IMR-90 (cell line): ENCODE measurements around the gene FBRSL1. TPM values are rescaled to one million over a fixed set of nuclear protein-coding genes. Genes with fewer than 3 reads are reported as not detected.
A peak's percentile ranks its signal among the peaks of the same experiment; 100 is the strongest.

Source experiments
- ATAC-seq: fragments of 200-7000 bp; cut with Tn5 transposase; 2 replicates; pipeline ENCODE4 v1.9.1; 2020; ENCODE audit warnings: low read depth, mild to moderate bottlenecking, moderate library complexity
- BruUV-seq: library from RNA; stranded (reverse); fragments of 400-500 nt; replicated peaks from 2 replicates; lab custom pipeline; 2021; lab: Mats Ljungman, UMichigan
- CTCF ChIA-PET: fragments of 300-600 bp; formaldehyde crosslinking; extraction: SDS; loops from one replicate; lab custom pipeline; 2021; ENCODE audit warnings: antibody characterized with exemption; lab: Yijun Ruan, JAX
- POLR2A ChIA-PET: fragments of 300-600 bp; sonication (Branson Sonifier 250); formaldehyde crosslinking; loops from one replicate; lab custom pipeline; 2022; ENCODE audit warnings: antibody characterized with exemption; ENCODE audit not compliant: unreplicated experiment; lab: Charles Lee
- DNase-seq: peaks from one replicate; pipeline ENCODE4 v3.0.0; 2013
- H2AFZ ChIP-seq: replicated peaks from 2 replicates; pipeline ENCODE3; 2013; ENCODE audit warnings: low read length, mild to moderate bottlenecking; ENCODE audit not compliant: poor library complexity
- H2AK5ac ChIP-seq: 2 replicates; pipeline ENCODE4 v1.6.1; 2013; ENCODE audit warnings: low read depth, low read length, inconsistent platforms
- H2AK9ac ChIP-seq: replicated peaks from 2 replicates; pipeline ENCODE3; 2013; ENCODE audit warnings: mild to moderate bottlenecking, low read depth, low read length, moderate library complexity; ENCODE audit not compliant: poor library complexity
- H2BK120ac ChIP-seq: 2 replicates; pipeline ENCODE4 v1.6.1; 2013; ENCODE audit warnings: low read depth, low read length, inconsistent platforms
- H2BK15ac ChIP-seq: 3 replicates; pipeline ENCODE4 v1.6.1; 2013; ENCODE audit warnings: low read depth, low read length, inconsistent platforms
- H2BK20ac ChIP-seq: 2 replicates; pipeline ENCODE4 v1.6.1; 2013; ENCODE audit warnings: low read depth, mild to moderate bottlenecking, inconsistent platforms, low read length, moderate library complexity
- H2BK5ac ChIP-seq: 2 replicates; pipeline ENCODE4 v1.6.1; 2013; ENCODE audit warnings: mild to moderate bottlenecking, low read depth, low read length, inconsistent platforms; ENCODE audit not compliant: poor library complexity, severe bottlenecking
- H3K14ac ChIP-seq: replicated peaks from 2 replicates; pipeline ENCODE4 v1.6.1; 2013; ENCODE audit warnings: low read depth, low read length, inconsistent platforms
- H3K18ac ChIP-seq: 2 replicates; pipeline ENCODE4 v1.6.1; 2013; ENCODE audit warnings: low read depth, low read length, control low read depth
- H3K23ac ChIP-seq: 2 replicates; pipeline ENCODE4 v1.6.1; 2013; ENCODE audit warnings: low read depth, low read length, inconsistent platforms
- H3K27ac ChIP-seq: 2 replicates; pipeline ENCODE4 v1.5.1; 2013; ENCODE audit warnings: mild to moderate bottlenecking, control low read depth, low read length; ENCODE audit not compliant: insufficient read depth
- H3K27me3 ChIP-seq: 2 replicates; pipeline ENCODE4 v1.6.1; 2013; ENCODE audit warnings: low read length; ENCODE audit not compliant: control insufficient read depth, insufficient read depth
- H3K36me3 ChIP-seq: 2 replicates; pipeline ENCODE4 v1.6.1; 2013; ENCODE audit warnings: low read length, mixed read lengths; ENCODE audit not compliant: control insufficient read depth, insufficient read depth
- H3K4ac ChIP-seq: 2 replicates; pipeline ENCODE4 v1.6.1; 2013; ENCODE audit warnings: low read depth, low read length, inconsistent platforms
- H3K4me1 ChIP-seq: 2 replicates; pipeline ENCODE4 v1.6.1; 2013; ENCODE audit warnings: low read length, mixed read lengths; ENCODE audit not compliant: control insufficient read depth, insufficient read depth
- H3K4me2 ChIP-seq: 2 replicates; pipeline ENCODE4 v1.6.1; 2013; ENCODE audit warnings: low read depth, mild to moderate bottlenecking, control low read depth, low read length, moderate library complexity
- H3K4me3 ChIP-seq: 2 replicates; pipeline ENCODE4 v1.5.1; 2013; ENCODE audit warnings: low read depth, mild to moderate bottlenecking, control low read depth, low read length, moderate library complexity; ENCODE audit not compliant: insufficient read depth
- H3K56ac ChIP-seq: 2 replicates; pipeline ENCODE4 v1.6.1; 2013; ENCODE audit warnings: low read length, inconsistent platforms; ENCODE audit not compliant: insufficient read depth; ENCODE audit errors: extremely low read depth
- H3K79me1 ChIP-seq, 2 experiments: 2 replicates each; pipeline ENCODE4 v1.6.1; 2013; ENCODE audit warnings: low read length in 2 of 2, inconsistent platforms in 1 of 2, low read depth in 1 of 2
- H3K9ac ChIP-seq: 2 replicates; pipeline ENCODE4 v1.6.1; 2013; ENCODE audit warnings: low read depth, low read length, control low read depth
- H3K9me1 ChIP-seq: 2 replicates; pipeline ENCODE4 v1.6.1; 2013; ENCODE audit warnings: low read length, inconsistent platforms; ENCODE audit not compliant: insufficient read depth
- H3K9me3 ChIP-seq: 2 replicates; pipeline ENCODE4 v1.6.1; 2013; ENCODE audit warnings: low read length; ENCODE audit not compliant: control insufficient read depth, insufficient read depth
- H4K20me1 ChIP-seq: 2 replicates; pipeline ENCODE4 v1.6.1; 2013; ENCODE audit warnings: low read length, inconsistent platforms; ENCODE audit not compliant: insufficient read depth
- H4K5ac ChIP-seq: 2 replicates; pipeline ENCODE4 v1.6.1; 2013; ENCODE audit warnings: mild to moderate bottlenecking, low read depth, low read length, control low read depth
- H4K8ac ChIP-seq, 2 experiments: 2 replicates each; pipeline ENCODE4 v1.6.1; 2013; ENCODE audit warnings: low read depth in 2 of 2, low read length in 2 of 2, control low read depth in 1 of 2, inconsistent platforms in 1 of 2
- H4K91ac ChIP-seq: 2 replicates; pipeline ENCODE4 v1.6.1; 2013; ENCODE audit warnings: low read depth, low read length, inconsistent platforms; ENCODE audit not compliant: insufficient read depth
- CEBPB ChIP-seq: IDR thresholded peaks from 2 replicates; pipeline ENCODE4 v1.6.1; 2012; ENCODE audit warnings: low read depth, low read length, improper control_type of control experiment
- FOS ChIP-seq: fragments of 150-350 bp; IDR thresholded peaks from 2 replicates; pipeline ENCODE4 v1.6.1; 2016; ENCODE audit warnings: low read depth, low read length
- MAZ ChIP-seq: IDR thresholded peaks from 2 replicates; pipeline ENCODE4 v1.6.1; 2012; ENCODE audit warnings: low read depth, mild to moderate bottlenecking, low read length, improper control_type of control experiment, moderate library complexity, borderline replicate concordance
- NFE2L2 ChIP-seq: fragments of 150-350 bp; IDR thresholded peaks from 2 replicates; pipeline ENCODE4 v1.6.1; 2016; ENCODE audit warnings: low read depth, mild to moderate bottlenecking, low read length
- POLR2A ChIP-seq: IDR thresholded peaks from 2 replicates; pipeline ENCODE4 v1.6.1; 2012; ENCODE audit warnings: mild to moderate bottlenecking, low read depth, low read length
- WGBS, 2 experiments: methylation state at CpG; one replicate each; pipeline versions ENCODE4 v1.1.5 to v1.1.7; 2013; ENCODE audit warnings: missing lambda C conversion rate in 2 of 2; ENCODE audit not compliant: insufficient read length in 1 of 2; ENCODE audit errors: extremely low coverage in 2 of 2; 5-methylcytosine and 5-hydroxymethylcytosine counted together
- dilution Hi-C: fragments of 300-500 bp; cut with HindIII; formaldehyde crosslinking; loops from one replicate; pipeline ENCODE4 v1.14.3; 2018; ENCODE audit warnings: low sequenced_read_pairs; ENCODE audit not compliant: unreplicated experiment
- in situ Hi-C: fragments of 300-500 bp; cut with MboI; formaldehyde crosslinking; loops from 3 replicates; pipeline ENCODE4 v1.14.3; 2019; ENCODE audit warnings: low sequenced_read_pairs, inconsistent platforms, mixed read lengths
- intact Hi-C: fragments of 100-400 bp; cut with micrococcal nuclease; formaldehyde crosslinking; loops from 2 replicates; pipeline ENCODE4 v1.10.0; 2022
- polyA plus RNA-seq, 3 experiments: library from polyadenylated mRNA; depleted of rRNA; stranded (reverse); fragments of >200 nt; gene quantifications; 2 replicates each; pipeline ENCODE4 v1.2.3, GENCODE V29; 2012; ENCODE audit warnings: low replicate concordance in 1 of 3
- total RNA-seq: library from RNA; depleted of rRNA; stranded (reverse); fragments of >200 nt; gene quantifications from 2 replicates; pipeline ENCODE4 v1.2.3, GENCODE V29; 2012

Gene FBRSL1
- total and polyA plus RNA-seq, 2 of the 4 experiments (the other 2 are of a cell fraction): 0.36 to 10.8 TPM

DNA sequence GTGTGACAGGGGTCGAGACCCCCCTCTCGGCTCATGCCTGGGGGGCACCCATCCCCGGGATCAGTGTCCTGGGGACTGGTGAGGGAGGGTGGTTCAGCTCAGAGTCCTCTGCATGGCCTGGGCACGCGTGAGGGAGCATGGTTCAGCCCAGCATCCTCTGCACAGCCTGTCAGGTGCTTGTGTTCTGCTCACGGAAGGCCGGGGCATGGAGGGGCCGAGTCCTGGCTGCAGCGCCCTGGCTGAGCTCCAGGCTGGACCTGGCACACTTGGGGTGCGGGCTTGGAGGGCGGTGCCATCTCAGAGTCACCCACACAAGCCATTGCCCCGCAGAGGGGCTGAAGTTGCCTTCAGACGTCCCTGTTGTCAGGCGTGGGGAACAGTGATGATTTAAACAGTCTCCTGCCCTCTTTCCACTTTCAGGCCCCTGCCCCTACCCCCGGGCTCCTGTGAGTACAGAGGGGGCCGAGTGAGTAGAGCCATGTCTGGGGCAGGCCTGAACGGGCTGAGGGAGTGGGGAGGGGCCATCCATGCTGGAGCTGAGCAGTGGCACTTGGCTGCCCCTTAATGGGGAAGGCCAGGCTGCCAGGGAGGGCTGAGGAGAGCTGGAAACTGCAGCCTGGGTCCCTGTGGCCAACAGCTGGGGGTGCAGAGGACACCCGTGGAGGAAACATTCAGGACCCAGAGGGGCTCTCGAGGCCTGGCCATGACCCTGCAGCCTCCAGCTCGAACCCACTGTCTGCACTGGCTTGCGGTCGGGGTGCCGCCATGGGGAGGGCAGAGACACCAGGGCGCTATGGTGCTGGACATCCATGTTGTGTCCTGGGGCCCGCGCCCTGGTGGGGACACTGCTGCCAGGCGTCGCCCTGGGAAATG lies 22.5 kb downstream of the FBRSL1 start (continued):
- TF ChIP-seq MAZ: no peak
- no peak for TF ChIP-seq POLR2A

GRCh38 chr12:132513070-132513398 lies 23.1 kb downstream of the FBRSL1 start:
- H2BK20ac ChIP-seq: no peak overlapping the region
- H2AFZ ChIP-seq: peak overlapping the region; percentile 51
- in situ Hi-C loops: no loop called here
- peak; percentile 75 for DNase-seq
- no peak overlapping the region for H4K5ac ChIP-seq
- no peak overlapping the region for H3K9ac ChIP-seq
- dilution Hi-C loops: no loop called here
- H2BK15ac ChIP-seq: no peak overlapping the region
- intact Hi-C loops: no loop called here
- H3K9me1 ChIP-seq: 0 out of 2 replicates have a peak, but pooled peaks cover under 1% of the 10 kb centered on the region
- no peak overlapping the region for H2BK5ac ChIP-seq
- peaks cover 13% of the 10 kb centered on the region for H4K20me1 ChIP-seq
- peaks cover 3 to 6% of the 10 kb centered on the region in 2 experiments; a peak in 3 of 4 replicates for H3K79me1 ChIP-seq
- ChIA-PET POLR2A (no interaction called here), CTCF (no interaction called here)
- no peak overlapping the region for H3K14ac ChIP-seq
- H3K36me3 ChIP-seq: peaks cover 6% of the 10 kb centered on the region
- H3K27ac ChIP-seq: no peak overlapping the region
- no peak overlapping the region for H3K4ac ChIP-seq
- H3K23ac ChIP-seq: no peak overlapping the region
- no peak overlapping the region for H3K56ac ChIP-seq
- WGBS, 2 experiments: 25% methylated on average over 2 of the region's 4 CpGs; no CpG with 5 or more reads in 1 of the 2 experiments
- no TSS peak for BruUV-seq
- H3K18ac ChIP-seq: no peak overlapping the region
- no peaks in the 10 kb centered on the region; the same call in 1 of the 2 replicates for H3K9me3 ChIP-seq
- ATAC-seq: peak; percentile 65
- H2BK120ac ChIP-seq: no peak overlapping the region
- no peaks in the 10 kb centered on the region for H3K27me3 ChIP-seq
- no peak overlapping the region for H3K4me2 ChIP-seq
- no peak overlapping the region for H2AK9ac ChIP-seq
- H3K4me3 ChIP-seq: no peak overlapping the region
- TF ChIP-seq FOS: peak; percentile 46
- no peak for TF ChIP-seq NFE2L2
- peak; percentile 62; the same call in 1 of the 2 replicates for TF ChIP-seq CEBPB
- H4K8ac ChIP-seq: no peak overlapping the region
- peaks cover 2% of the 10 kb centered on the region; the same call in 1 of the 2 replicates for H3K4me1 ChIP-seq
- H4K91ac ChIP-seq: no peak overlapping the region
- H2AK5ac ChIP-seq: no peak overlapping the region
